GM18909 (cell line): ENCODE results near the gene ECSIT.

Source experiments
- ATAC-seq: cut with Tn5 transposase; IDR thresholded peaks from one replicate; pipeline ENCODE4 v1.9.1; 2021; ENCODE audit warnings: mild to moderate bottlenecking; ENCODE audit not compliant: unreplicated experiment, poor library complexity

ECSIT gene

GRCh38 chr19:11505504-11506100, 23.3 kb downstream of the ECSIT start, which contains the start of gene ZNF653:
ZNF653 (minus strand) TSS chr19:11505839; CDS start chr19:11505786, 53 bp downstream.
- ATAC-seq = peak; percentile 57

GRCh38 chr19:11505032-11505503, 23.9 kb downstream of the ECSIT start:
- peak; percentile 88 for ATAC-seq

- ATAC-seq = no peak
Measured at GRCh38 chr19:11504502-11505031, 24.4 kb downstream of the ECSIT start.

- no peak for ATAC-seq
Measured at GRCh38 chr19:11499890-11500420, 29.0 kb downstream of the ECSIT start.

GRCh38 chr19:11499220-11499726, 29.7 kb downstream of the ECSIT start:
- ATAC-seq = no peak

GRCh38 chr19:11496391-11497163, 32.4 kb downstream of the ECSIT start:
- no peak for ATAC-seq

GRCh38 chr19:11495885-11496284, 33.0 kb downstream of the ECSIT start:
- ATAC-seq = no peak

- no peak for ATAC-seq
Measured at GRCh38 chr19:11495481-11495880, 33.5 kb downstream of the ECSIT start.

- ATAC-seq = no peak
Measured at GRCh38 chr19:11494634-11495285, 34.2 kb downstream of the ECSIT start.

- no peak for ATAC-seq
Measured at GRCh38 chr19:11489378-11489777, 39.6 kb downstream of the ECSIT start.

- ATAC-seq = no peak
Measured at GRCh38 chr19:11486661-11487503, 42.1 kb downstream of the ECSIT start.

GRCh38 chr19:11485245-11485837, 43.6 kb downstream of the ECSIT start:
- no peak for ATAC-seq

- ATAC-seq = no peak
Measured at GRCh38 chr19:11483366-11484111, 45.4 kb downstream of the ECSIT start.

GRCh38 chr19:11482384-11483050, 46.4 kb downstream of the ECSIT start:
- ATAC-seq = peak; percentile 67

GRCh38 chr19:11481534-11482383, 47.2 kb downstream of the ECSIT start:
- peak; percentile 64 for ATAC-seq

- ATAC-seq = no peak
Measured at GRCh38 chr19:11480715-11481533, 48.0 kb downstream of the ECSIT start, which contains the start of gene ELAVL3. ELAVL3 (minus strand) TSS chr19:11481046; CDS start chr19:11480608, 438 bp downstream.
